ENCODE data around the gene TUBGCP6. TPM values are rescaled to one million over a fixed set of nuclear protein-coding genes. Genes with fewer than 3 reads are reported as not detected.

Gene TUBGCP6
- total and polyA plus RNA-seq, 4 donors = 26.5 to 57.8 (median 46.4) TPM

GRCh38 chr22:50246242-50247175 lies 1.7 kb upstream of the TUBGCP6 start:
- H3K4me1 ChIP-seq (ENCODE audit: control insufficient read depth in 5 of 5, insufficient read depth in 5 of 5, low read length in 5 of 5) = peaks cover 7 to 45% (median 9%) of the 10 kb centered on the region in 5 donors
- no peaks in the 10 kb centered on the region for H3K9me3 ChIP-seq (ENCODE audit: control insufficient read depth in 4 of 4, insufficient read depth in 3 of 4, low read length in 3 of 4)
- 89% methylated on average over 20 of the region's 20 CpGs for WGBS, 2 donors
- no peak overlapping the region for H3K4me3 ChIP-seq
- no peak overlapping the region for H3K9ac ChIP-seq (ENCODE audit: insufficient read depth in 1 of 2, low read length in 2 of 2)
- TF ChIP-seq CTCF (IDR thresholded peaks at IDR 0.05; ENCODE audit: control extremely low read depth, extremely low read depth) = no peak
- H3K27ac ChIP-seq (ENCODE audit: low read depth in 1 of 2, low read length in 1 of 2) = peak overlapping the region in 1 of 2 donors; percentile 11
- no peaks in the 10 kb centered on the region for H3K27me3 ChIP-seq (ENCODE audit: control insufficient read depth in 3 of 3, insufficient read depth in 3 of 3, low read length in 2 of 3)
- no peak for DNase-seq
- H3K36me3 ChIP-seq (ENCODE audit: control insufficient read depth in 4 of 4, insufficient read depth in 4 of 4, low read length in 4 of 4) = peaks cover 0 to 16% (median 12%) of the 10 kb centered on the region in 4 donors
- ATAC-seq (ENCODE audit: insufficient read depth, low FRiP score) = no peak

DNA sequence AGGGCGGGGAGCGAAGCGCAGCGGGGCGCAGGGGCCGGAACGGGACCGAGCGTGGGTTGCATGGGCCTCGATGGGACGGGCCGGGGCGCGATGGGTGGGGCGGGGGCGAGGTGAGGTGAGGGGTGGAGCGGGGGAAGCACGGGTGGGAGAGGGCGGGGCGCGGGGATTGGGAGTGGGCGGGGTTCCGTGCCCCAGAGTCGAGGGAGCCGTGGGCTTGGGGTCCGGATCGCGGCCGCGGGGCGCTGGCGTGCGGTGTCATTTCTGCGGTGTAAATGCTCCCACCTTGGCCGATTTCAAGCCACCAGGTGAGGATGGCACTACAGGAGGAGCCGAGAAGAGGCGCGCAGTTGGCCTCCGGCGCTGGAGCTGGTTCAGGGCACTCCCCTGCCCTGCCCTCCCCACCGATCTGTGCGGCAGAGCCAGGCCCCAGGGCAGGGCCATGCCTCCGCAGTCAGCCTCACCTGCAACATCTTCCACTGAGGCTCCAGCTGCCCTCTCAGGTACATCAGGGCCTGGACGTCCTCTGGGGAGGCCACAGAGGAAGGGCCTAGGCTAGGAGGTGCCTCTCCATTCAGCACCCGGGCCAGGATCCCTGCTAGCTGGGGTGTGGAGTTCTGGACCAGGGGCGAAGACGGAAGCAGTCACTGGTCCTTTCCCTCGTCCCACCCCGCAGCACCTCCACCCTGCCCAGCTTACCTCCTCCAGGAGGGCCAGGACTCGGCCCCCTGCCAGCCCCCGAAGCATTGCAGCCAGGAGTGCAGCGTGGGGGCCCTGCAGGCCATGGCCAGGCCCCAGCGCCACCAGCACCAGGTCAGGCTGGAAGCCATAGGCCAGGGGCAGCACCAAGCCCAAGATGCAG lies 620 bp upstream of the TUBGCP6 start:
- H3K9ac ChIP-seq (ENCODE audit: insufficient read depth in 1 of 2, low read length in 2 of 2) = peak overlapping the region; percentile 63 to 67
- no peak for TF ChIP-seq CTCF (IDR thresholded peaks at IDR 0.05; ENCODE audit: control extremely low read depth, extremely low read depth)
- 15 to 16% methylated on average over 42 to 53 of the region's 53 CpGs for WGBS, 2 donors
- peaks cover 0 to 16% (median 12%) of the 10 kb centered on the region in 4 donors for H3K36me3 ChIP-seq (ENCODE audit: control insufficient read depth in 4 of 4, insufficient read depth in 4 of 4, low read length in 4 of 4)
- peaks cover 8 to 47% (median 11%) of the 10 kb centered on the region in 5 donors for H3K4me1 ChIP-seq (ENCODE audit: control insufficient read depth in 5 of 5, insufficient read depth in 5 of 5, low read length in 5 of 5)
- DNase-seq = no peak
- H3K27ac ChIP-seq (ENCODE audit: low read depth in 1 of 2, low read length in 1 of 2) = peak overlapping the region; percentile 82 to 97
- ATAC-seq (ENCODE audit: insufficient read depth, low FRiP score) = peak; percentile 36
- no peaks in the 10 kb centered on the region for H3K9me3 ChIP-seq (ENCODE audit: control insufficient read depth in 4 of 4, insufficient read depth in 3 of 4, low read length in 3 of 4)
- peak overlapping the region; percentile 71 for H3K4me3 ChIP-seq
- H3K27me3 ChIP-seq (ENCODE audit: control insufficient read depth in 3 of 3, insufficient read depth in 3 of 3, low read length in 2 of 3) = no peaks in the 10 kb centered on the region

- TF ChIP-seq CTCF (IDR thresholded peaks at IDR 0.05; ENCODE audit: control extremely low read depth, extremely low read depth) = no peak
- DNase-seq (peak in 1 of 3 donors; percentile 42), ATAC-seq (ENCODE audit: insufficient read depth, low FRiP score) (no peak)
- Histone ChIP-seq H3K36me3 (ENCODE audit: control insufficient read depth in 4 of 4, insufficient read depth in 4 of 4, low read length in 4 of 4) (peaks cover under 1 to 23% (median 22%) of the 10 kb centered on the region in 4 donors), H3K4me1 (ENCODE audit: control insufficient read depth in 5 of 5, insufficient read depth in 5 of 5, low read length in 5 of 5) (peaks cover 0 to 40% (median 7%) of the 10 kb centered on the region in 5 donors), H3K9me3 (ENCODE audit: control insufficient read depth in 4 of 4, insufficient read depth in 3 of 4, low read length in 3 of 4) (no peaks in the 10 kb centered on the region), H3K27me3 (ENCODE audit: control insufficient read depth in 3 of 3, insufficient read depth in 3 of 3, low read length in 2 of 3) (no peaks in the 10 kb centered on the region), H3K4me3 (peak overlapping the region; percentile 71), H3K9ac (ENCODE audit: insufficient read depth in 1 of 2, low read length in 2 of 2) (peak overlapping the region; percentile 63 to 71), H3K27ac (ENCODE audit: low read depth in 1 of 2, low read length in 1 of 2) (peak overlapping the region; percentile 82 to 93)
- 11 to 22% methylated on average over 27 of the region's 27 CpGs for WGBS, 2 donors
Measured at GRCh38 chr22:50243685-50244419, 971 bp downstream of the TUBGCP6 start.

Measured in lung (tissue), 12 donors.